HG03571 (cell line): Measurements from ENCODE around the gene PERCC1.
"Not testable (repeated sequence)": the region's sequence is repeated elsewhere in the genome, so short reads cannot be mapped to it uniquely, and the experiment has no call there.

Source experiments
- ATAC-seq: cut with Tn5 transposase; IDR thresholded peaks from one replicate; pipeline ENCODE4 v1.9.1; 2021; ENCODE audit not compliant: unreplicated experiment

The PERCC1 gene

DNA sequence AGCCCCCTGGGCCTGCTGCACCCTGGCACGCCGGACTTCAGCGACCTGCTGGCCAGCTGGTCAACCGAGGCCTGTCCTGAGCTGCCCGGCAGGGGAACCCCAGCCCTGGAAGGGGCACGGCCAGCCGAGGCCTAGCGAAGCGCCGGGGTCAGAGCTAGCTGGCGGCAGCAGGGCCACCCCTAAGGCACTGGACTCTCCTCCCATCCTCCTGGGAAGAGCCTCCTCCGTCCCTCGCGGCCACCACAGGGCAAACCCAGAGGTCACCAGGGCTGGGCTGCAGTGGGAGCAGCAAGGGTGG lies 2.3 kb downstream of the PERCC1 start:
- ATAC-seq: no peak

- ATAC-seq: no peak
Observed at GRCh38 chr16:1433756-1434155, 2.9 kb downstream of the PERCC1 start.

DNA sequence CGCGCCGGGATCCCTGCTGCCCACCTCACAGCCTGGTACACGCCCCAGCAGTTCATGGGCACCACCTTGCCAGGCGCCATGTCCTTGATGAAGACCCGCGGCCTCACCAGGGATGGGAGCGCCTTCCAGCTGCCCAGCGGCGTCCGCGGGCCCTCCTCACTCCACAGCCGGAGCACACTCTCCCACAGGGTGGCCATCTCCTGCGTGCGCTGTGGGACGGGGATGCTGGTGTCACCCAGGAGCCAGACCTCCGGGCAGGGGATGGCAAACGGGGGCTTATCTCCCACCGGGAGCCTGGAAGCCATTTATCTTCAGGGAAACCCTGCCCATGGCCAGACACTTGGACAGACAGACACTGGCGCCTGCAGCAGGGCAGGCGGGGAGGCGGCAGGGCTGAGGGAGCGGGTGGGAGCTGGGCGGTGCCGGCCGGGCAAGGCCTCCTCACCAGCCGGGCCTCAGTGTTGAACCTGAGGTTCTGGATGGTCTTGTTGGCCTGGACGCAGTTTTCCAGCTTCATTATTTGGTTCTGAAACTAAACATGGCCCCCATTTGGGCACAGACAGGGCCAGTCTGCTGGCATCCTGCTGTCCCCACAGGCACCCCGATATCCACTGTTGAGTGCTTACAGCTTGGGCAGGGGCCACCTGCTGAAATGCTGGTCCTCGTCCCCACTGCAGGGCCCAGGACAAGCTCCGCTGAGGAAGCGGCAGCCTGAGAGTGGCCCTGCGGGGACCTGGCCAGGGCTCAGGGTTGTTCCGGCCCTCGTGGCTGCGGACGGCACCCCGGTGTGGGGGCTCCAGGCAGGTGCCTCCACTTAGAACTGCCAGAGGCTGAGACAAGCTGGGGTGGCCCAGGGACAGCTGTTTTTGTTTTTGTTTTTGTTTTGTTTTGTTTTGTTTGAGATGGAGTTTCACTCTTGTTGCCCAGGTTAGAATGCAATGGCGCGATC lies 4.0 kb downstream of the PERCC1 start:
- ATAC-seq: no peak

- no peak for ATAC-seq
Observed at GRCh38 chr16:1435921-1436697, 5.2 kb downstream of the PERCC1 start.

- no peak for ATAC-seq
Observed at GRCh38 chr16:1436731-1437355, 6.0 kb downstream of the PERCC1 start.

DNA sequence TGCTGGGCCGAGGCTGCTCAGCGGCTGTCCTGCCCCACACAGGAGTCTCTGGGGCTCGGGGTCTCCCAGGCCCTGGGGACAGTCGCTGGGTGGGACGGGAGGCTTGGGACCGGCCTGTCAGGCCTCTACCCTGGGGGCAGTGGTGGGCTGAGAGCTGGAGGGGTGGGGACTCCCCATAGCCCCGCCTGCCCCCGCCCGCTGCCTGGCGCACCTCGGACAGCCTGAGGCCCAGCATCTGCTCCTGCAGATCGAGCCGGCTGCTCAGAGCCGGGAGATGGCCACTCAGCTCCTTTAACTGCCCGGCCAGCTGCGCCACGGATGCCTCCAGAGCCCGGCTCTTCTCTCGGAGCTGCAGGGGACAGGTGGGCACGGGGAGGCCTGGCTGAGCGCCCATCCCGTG lies 6.7 kb downstream of the PERCC1 start:
- ATAC-seq: no peak

DNA sequence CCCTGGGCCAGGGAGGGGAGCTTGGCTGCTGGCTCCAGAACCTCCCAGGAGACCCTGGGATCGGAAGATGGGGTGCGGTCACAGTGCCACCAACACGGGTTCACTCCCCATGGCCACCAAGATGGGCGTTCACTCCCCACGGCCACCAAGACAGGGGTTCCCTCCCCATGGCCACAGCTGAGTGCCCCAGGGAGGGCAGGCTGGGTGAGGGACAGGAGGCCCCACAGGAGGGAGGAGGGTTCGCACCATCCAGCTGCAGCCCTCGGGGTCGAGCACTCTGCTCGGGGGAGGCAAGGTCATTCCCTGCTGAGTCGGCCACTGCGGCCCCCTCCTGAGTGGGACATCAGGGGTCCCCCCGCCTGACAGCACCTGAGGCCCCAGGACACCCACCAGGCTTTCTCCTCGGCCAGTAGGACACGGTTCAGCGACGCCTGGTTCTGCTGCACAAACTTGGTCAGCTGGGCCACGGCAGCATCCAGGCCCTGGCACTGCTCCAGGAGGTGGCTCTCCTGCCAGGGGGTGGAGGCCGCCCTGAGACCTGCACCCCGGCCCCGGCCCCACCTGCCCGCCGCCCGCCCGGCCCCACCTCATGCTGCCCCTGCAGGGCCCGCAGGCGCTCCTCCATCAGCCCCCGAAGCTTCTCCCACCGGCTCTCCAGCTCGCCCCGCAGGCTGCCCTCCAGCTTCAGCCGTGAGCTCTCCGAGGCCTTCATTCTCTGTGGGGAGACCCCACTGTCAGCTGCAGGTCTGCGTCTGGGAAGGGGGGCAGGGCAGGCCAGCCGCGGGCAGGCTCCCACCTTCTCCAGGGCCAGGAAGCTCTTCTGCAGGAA lies 7.6 kb downstream of the PERCC1 start:
- no peak for ATAC-seq

GRCh38 chr16:1439058-1439698 lies 8.3 kb downstream of the PERCC1 start:
- ATAC-seq: no peak

- not testable (repeated sequence) for ATAC-seq
Observed at GRCh38 chr16:1439699-1440074, 8.8 kb downstream of the PERCC1 start.

DNA sequence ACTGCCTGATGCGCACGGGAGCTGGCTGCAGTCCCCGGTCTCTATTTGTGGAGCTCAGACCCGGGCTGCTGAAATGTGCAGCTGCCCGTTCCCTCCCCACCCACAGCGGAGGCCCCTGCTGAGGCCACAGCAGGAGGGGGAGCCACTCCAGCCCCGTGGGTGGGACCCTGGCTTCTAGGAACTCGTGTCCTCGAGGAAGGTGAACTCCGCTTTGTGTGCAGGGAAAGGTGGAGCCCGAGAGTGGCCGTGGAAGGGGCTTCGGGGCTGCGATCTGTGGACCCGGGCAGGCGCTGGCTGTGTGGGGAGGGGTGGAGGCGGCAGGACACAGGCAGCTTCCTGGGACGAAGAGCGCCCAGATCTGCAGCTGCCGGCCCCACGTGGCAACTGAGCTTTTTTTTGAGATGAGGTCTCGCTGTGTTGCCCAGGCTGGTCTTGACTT lies 10.5 kb downstream of the PERCC1 start:
- no peak for ATAC-seq

GRCh38 chr16:1442697-1443096 lies 11.8 kb downstream of the PERCC1 start:
- ATAC-seq: no peak

DNA sequence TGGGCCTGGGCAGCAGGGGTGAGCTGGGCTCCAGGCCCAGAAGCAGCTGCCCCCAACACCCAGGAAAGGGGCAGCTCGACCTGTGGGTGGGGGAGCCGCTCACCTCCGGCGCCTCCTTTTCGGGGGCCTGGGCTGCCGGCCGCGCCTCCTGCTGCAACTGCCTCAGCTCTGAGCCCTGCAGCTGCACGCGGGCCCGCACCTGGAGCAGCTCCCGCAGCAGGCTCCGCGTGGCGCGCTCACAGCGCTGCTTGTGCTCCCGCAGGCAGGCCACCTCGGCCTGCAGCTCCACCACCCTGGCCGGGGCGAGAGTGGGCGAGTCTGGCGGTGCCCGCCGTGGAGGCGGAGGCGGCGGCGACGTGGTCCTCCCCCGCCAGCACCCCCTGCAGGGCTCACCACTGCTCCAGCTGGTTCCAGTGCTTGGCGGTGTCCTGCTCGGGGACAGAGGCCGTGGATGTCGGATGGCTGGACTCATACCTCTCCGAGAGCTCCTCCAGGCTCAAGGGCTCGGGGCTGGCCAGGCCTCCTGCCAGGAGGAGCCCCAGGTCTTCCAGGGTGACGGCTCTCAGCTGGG lies 12.6 kb downstream of the PERCC1 start:
- ATAC-seq: no peak

- no peak for ATAC-seq
Observed at GRCh38 chr16:1443980-1444729, 13.3 kb downstream of the PERCC1 start, which contains the start of gene CCDC154. CCDC154 (minus strand) TSS chr16:1444556; CDS start chr16:1444322, 234 bp downstream.

- ATAC-seq: no peak
Observed at GRCh38 chr16:1444730-1445517, 14.0 kb downstream of the PERCC1 start.

DNA sequence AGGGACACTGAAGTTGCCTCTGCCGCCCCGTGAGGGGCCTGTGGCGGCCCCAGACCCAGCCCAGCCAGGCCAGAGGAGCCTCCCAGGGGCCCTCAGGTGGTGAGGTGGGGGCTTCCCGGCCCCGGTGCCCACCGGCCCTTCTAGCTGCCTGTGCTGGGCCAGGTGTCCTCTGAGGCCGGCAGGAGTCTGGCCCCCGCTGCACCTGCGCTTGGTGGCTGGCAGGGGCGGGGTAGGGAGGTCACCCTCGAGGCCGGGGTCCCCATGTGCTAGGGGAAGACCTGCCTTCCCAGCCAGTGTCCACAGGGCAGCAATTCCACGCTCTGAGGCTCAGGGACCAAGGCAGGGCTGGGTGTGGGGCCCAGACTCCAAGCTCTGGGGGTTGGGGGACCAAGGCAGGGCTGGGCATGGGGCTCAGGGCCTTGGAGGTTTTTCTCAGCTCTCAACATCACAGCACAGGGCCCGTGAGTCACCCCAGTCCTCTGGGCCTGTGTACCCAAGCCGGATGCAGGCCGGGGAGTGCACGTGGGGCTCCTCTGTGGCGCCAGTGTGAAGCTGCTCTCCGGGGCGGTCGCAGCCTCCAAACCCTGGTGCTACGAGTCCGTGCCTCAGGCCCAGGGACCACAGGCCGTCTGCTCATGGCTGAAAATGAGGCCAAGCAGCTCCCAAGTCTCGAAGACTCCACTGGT lies 14.8 kb downstream of the PERCC1 start:
- ATAC-seq: no peak

GRCh38 chr16:1446296-1447080 lies 15.6 kb downstream of the PERCC1 start:
- no peak for ATAC-seq

DNA sequence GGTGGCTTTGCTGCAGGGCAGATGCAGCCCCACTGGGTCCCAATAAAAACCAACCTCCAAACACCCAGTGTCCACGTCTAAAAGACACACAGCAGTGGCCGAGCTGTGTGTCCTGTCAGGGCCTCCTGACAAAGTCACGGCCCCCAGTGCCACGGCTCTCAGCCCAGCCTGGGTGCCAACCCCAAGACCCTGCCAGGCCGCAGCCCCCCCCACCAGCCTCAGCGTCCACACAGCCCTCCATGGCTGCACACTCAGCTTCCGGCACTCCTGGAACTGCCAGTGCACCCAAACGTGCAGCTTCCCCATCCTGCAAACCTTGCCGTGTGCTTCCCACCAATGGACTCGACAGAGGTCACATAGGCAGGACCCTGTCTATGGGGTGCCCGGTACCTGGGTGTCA lies 17.1 kb downstream of the PERCC1 start:
- ATAC-seq: no peak
